ENCODE data around the gene ZNF546.
"Not testable (repeated sequence)": the region's sequence is repeated elsewhere in the genome, so short reads cannot be mapped to it uniquely, and the experiment has no call there.

ZNF546 gene

DNA sequence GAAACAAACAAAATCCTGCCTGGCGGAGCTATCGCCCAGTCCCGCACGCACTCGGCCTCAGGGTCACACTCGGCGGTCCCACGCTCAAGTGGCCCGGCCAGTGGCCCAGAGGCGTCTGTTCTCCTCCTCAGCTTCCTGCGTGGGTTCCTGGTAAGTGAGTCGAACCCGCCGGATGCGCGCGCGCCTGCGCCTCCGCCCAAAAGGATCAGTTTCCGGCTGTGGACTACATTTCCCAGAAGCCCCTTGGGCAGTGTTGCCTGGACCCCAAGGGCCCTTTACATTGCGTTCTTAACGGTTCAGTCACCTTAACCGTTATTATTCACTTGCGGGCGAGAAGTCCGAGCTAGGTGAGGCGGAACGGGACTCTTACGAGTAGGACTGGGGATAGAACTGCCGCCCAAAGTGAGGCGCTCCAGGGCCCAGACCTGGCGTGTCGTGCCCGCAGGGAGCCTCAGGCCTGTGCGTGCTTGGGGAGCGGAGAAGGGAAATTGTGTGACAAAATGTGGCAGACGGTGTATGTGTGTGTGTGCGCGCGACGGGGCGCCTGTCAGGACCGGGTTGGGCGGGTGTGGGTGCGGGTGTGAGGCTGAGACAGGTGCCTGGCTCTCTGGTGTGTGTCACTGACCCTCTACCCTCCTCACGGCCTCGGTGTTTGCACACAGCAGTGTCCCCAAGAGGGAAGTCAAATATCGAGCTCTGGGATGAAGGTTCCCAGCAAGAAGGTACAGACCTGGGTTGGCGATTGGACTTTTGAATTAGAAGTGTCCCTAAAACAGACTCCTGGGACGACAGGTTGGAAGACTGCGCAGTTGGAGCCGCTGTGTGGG is at the start of gene ZNF546:
Gene ZNF546 (plus strand): TSS at position 250 of the 827 bp plus-strand sequence. CDS start 1,267 bp downstream, outside the sequence.
- peak; percentile 88 for DNase-seq (ENCODE audit: low read depth, low spot score)

DNA sequence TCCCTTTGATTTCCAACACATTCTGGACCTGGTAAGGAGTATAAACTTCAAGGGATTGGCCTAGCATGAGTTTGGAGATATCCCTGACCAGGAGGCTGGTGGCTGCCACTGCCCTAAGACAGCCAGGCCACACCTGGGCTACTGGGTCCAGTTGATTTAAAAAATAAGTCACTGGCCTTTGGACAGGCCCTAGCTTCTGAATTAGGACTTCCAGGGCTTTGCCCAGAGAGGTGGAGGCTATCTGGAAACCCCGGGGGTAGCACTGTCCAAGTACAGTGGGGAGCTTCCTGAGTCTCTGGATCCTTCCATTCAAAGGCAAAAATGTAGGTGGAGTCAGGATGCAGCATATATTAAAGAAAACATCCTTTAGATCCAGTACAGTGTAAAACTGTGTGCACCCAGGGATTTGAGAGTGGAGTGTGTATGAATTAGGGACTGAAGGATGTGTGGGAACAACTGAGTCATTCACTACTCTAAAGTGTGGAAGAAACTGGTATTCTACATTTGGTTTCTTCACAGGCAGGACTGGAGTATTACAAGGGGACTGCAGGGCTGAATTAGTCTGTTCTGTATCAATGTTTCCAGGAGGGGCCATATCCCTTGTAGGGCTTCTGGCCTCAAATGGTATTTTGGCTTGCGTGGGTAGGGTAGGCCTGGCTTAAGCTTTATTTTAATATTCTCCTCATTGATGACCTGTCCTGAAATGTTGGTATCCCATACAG is 47.7 kb upstream of the ZNF546 start:
- no peak for DNase-seq (ENCODE audit: low read depth, low spot score)

DNA sequence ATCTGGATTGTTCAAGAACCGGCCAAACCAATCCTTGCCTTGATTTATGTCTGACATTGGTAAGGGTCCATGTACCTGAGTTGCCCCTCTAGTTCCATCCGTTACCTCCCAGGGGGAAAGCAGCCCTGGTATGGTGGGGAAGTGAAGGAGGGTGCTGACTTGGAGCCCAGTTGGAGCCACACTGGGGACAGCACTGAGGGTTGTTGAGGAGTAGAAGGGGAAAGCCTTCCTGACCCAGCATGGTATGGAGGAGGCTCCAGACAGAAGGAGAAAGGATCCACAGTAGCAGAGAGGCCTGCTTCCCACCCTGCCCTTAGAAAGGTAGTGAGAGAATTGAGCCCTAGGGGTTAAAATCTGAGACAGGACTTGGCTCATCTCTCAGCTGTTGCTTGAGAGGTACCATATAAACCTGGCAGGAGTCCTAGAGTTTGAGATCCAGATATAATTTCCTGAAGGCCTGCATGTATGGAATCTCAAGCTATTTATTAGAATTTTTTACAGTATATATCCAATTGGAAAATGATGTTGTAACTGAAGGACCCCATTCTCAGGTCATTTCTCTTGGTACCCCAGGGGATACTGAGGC is 45.7 kb upstream of the ZNF546 start:
- DNase-seq (ENCODE audit: low read depth, low spot score) = no peak

DNA sequence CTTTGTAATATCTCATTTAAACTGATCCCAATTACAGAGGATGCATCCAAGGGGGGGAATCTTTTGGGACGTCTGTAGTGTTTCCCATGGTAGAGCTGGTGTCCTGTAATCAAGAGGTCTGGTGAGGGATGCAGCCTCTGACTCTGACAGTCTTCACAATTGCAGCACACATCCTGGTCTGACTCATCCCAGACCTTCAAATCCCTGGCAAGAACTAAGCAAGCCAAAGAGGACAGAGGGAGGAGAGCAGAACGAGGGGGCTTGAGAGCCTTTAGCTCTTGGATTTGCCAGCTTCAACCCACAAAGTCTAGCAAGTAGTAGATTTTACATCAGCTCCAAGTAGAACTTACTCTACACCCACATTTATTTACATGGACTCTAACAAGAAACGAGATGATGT is 45.2 kb upstream of the ZNF546 start:
- no peak for DNase-seq (ENCODE audit: low read depth, low spot score)

DNA sequence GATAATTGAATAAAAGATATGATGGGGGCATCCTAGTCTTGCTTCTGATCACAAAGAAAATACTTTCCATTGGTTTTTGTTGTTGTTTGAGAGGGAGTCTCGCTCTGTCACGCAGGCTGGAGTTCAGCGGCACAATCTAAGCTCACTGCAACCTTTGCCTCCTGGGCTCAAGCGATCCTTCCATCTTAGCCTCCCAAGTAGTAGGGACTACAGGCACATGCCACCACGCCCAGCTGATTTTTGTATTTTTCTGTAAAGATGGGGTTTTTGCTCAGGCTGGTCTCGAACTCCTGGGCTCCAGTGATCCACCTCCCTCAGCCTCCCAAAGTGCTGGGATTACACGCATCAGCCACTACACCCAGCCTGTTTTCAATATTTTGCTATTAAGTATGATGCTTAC is 42.9 kb upstream of the ZNF546 start:
- DNase-seq (ENCODE audit: low read depth, low spot score) = no peak

DNA sequence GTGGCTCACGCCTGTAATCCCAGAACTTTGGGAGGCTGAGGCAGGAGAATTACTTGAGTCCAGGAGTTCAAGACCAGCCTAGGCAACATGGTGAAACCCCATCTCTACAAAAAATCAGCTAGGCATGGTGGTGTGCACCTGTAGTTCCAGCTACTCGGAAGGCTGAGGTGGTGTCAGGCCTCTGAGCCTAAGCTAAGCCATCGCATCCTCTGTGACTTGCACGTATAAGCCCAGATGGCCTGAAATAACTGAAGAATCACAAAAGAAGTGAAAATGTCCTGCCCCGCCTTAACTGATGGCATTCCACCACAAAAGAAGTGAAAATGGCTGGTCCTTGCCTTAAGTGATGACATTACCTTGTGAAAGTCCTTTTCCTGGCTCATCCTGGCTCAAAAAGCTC is 39.0 kb upstream of the ZNF546 start:
- not testable (repeated sequence) for DNase-seq (ENCODE audit: low read depth, low spot score)

DNA sequence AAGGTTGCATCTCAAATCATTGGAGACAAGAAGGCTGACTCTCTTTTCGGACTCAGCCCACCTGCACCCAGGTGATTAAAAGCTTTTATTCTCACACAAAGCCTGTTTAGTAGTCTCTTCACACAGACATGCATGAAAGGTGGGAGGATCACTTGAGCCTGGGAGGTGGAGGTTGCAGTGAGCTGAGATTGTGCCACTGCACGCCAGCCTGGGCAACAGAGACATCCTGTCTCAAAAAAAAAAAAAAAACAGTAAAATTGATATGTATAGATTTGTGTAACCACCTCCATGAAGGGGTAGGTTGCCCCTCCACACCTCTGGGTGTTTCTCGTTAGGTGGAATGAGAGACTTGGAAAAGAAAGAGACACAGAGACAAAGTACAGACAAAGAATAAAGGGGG is 37.9 kb upstream of the ZNF546 start:
- not testable (repeated sequence) for DNase-seq (ENCODE audit: low read depth, low spot score)

DNA sequence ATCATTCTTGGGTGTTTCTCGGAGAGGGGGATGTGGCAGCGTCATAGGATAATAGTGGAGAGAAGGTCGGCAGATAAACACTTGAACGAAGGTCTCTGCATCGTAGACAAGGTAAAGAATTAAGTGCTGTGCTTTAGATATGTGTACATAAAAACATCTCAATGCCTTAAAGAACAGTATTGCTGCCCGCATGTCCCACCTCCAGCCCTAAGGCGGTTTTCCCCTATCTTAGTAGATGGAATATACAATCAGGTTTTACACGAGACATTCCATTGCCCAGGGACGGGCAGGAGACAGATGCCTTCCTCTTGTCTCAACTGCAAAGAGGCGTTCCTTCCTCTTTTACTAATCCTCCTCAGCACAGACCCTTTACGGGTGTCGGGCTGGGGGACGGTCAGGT is 37.5 kb upstream of the ZNF546 start:
- DNase-seq (ENCODE audit: low read depth, low spot score) = not testable (repeated sequence)

DNA sequence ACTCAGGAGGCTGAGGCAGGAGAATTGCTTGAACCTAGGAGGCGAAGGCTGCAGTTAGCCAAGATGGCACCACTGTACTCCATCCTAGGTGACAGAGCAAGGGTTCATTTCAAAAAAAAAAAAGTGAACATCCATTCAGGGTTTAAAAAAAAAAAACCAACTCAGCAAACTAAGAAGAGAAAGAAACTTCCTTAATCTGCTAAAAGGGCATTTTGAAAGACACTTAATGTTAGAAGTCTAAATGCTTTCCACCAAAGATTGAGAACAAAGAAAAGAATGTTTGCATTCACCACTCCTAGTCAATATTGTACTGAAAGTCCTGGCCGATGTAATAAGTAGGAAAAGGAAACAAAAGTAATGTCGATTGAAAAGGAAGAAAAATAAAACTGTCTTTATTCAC is 33.0 kb upstream of the ZNF546 start:
- DNase-seq (ENCODE audit: low read depth, low spot score) = no peak

DNA sequence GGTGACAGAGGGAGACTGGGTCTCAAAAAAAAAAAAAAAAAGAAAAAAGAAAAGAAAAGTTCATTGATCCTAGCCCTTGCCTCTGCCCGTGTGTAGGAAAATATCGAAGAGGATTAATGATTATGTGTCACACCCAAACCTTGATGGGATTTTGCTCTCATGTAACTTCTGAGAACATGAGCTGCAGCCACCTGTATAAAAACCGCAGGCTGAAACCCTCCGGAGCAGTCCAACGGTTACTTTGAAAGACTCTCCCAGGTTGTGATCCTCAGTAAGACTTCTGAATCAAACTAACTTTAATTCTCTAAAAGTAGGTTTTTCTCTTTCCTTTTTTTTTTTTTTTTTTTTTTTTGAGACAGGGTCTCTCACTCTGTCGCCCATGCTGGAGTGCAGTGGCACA is 30.2 kb upstream of the ZNF546 start:
- DNase-seq (ENCODE audit: low read depth, low spot score) = no peak

DNA sequence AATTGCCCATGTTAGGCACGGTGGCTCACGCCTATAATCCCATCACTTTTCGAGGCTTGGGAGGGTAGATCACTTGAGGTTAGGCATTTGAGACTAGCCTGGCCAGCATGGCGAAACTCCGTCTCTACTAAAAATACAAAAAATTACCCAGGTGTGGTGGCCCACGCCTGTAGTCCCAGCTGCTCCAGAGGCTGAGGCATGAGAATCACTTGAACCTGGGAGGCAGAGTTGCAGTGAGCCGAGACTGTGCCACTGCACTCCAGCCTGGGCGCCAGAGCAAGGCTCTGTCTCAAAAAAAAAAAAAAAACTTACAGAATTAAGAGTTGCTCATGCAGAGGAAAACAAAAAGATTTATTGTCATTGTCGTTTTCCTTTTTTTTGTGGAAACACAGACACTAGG is 29.3 kb upstream of the ZNF546 start:
- no peak for DNase-seq (ENCODE audit: low read depth, low spot score)

DNA sequence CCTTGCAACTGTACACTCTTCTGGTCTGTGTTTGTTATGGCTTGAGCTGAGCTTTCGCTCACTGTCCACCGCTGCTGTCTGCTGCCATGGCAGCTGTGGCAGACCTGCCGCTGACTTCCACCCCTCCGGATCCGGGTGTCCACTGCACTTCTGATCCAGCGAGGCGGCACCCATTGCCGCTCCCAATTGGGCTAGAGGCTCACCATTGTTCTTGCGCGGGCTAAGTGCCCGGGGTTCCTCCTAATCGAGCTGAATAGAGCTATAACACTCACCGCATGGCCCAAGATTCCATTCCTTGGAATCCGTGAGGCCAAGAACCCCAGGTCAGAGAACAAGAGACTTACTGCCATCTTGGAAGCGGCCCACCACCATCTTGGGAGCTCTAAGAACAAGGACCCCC is 28.1 kb upstream of the ZNF546 start:
- DNase-seq (ENCODE audit: low read depth, low spot score) = no peak

DNA sequence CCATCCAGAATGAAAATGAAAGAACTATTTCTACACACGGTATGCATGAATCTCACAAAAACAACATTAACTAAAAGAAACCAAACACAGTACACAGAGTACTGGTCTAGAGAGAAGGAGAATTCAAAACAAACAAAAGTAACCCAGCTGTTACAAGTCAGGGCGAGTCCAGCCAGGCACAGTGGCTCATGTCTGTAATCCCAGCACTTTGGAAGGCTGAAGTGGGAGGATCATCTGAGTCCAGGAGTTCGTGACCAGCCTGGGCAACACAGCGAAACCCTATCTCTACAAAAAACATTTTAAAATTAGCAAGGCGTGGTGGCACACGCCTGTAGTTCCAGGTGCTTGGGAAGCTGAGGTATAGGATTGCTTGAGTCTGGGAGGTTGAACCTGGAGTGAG is 27.6 kb upstream of the ZNF546 start:
- DNase-seq (ENCODE audit: low read depth, low spot score) = no peak

DNA sequence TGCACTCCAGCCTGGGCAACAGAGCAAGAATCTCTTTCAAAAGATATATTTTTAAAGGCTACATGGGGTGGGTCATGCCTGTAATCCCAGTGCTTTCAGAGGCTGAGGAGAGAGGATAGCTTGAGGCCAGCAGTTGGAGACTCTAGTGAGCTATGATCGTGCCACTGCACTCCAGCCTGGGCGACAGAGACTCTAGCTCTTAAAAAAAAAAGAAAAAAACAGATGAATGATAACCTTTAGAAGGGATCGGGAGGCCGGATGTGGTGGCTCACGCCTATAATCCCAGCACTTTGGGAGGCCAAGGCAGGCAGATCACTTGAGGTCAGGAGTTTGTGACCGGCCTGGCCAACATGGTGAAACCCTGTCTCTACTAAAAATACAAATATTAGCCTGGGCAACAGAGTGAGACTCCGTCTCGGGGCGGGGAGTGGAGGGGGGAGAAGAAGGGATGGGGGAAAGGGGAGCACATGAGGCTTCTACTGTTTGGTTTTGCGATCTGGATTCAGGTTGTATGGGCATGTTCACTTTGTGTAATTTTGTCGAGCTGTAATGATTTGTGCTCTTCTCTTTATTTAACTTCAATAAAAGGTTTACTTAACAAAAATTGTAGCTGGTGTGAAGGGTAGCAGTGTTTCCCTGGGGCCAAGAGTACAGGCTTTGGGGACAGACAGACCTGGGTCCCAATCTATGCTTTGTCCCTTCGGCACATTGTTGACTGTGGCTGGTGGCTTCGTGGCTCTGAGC is 27.0 kb upstream of the ZNF546 start:
- DNase-seq (ENCODE audit: low read depth, low spot score) = no peak

DNA sequence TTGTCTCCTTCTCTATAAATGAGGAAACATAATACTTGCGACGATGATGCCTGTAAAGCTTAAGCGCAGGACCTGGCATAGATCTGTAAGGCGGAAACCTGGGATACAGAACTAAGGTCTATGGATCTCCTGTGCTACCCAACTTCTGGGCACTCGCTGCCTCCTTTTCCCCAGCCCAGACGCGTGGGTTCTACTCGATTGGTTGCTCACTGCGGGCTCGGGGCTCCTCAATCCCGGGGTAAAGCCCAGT is 26.5 kb upstream of the ZNF546 start:
- DNase-seq (ENCODE audit: low read depth, low spot score) = no peak

DNA sequence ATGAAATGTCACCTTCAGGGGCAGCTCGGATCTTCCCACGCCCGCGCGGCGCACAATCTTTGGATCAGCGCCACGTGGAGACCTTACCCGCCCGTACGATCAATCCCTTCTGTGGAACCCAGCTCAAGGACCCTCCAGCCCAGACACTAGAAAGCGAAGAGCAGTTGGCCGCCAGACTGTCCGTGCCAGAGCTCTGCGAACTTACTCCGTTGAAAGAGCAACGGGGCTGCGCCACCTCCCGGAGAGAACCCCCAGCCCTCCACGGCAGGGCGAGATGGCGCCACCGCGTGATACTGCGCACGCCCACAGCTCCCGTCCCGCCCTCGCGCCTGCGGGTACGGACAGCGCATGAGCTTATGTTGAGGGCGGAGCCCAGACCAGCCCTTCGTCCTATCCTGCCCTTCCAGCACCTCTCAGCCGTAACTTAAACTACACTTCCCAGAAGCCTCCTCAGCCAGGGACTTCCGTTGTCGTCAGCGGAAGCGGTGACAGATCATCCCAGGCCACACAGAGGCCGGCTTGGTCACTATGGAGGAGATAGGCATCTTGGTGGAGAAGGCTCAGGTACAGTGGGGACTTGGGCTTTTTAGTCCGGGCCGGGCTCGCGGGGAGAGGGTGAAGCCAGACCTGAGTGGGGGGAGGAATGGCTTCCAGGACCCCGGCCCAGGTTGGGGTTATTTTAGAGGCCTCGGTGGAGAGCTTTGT is 26.0 kb upstream of the ZNF546 start, which contains the start of gene PSMC4:
Gene PSMC4 (plus strand): TSS at position 491 of the 705 bp plus-strand sequence. CDS start 38 bp downstream, at position 529.
- peak; percentile 97 for DNase-seq (ENCODE audit: low read depth, low spot score)

DNA sequence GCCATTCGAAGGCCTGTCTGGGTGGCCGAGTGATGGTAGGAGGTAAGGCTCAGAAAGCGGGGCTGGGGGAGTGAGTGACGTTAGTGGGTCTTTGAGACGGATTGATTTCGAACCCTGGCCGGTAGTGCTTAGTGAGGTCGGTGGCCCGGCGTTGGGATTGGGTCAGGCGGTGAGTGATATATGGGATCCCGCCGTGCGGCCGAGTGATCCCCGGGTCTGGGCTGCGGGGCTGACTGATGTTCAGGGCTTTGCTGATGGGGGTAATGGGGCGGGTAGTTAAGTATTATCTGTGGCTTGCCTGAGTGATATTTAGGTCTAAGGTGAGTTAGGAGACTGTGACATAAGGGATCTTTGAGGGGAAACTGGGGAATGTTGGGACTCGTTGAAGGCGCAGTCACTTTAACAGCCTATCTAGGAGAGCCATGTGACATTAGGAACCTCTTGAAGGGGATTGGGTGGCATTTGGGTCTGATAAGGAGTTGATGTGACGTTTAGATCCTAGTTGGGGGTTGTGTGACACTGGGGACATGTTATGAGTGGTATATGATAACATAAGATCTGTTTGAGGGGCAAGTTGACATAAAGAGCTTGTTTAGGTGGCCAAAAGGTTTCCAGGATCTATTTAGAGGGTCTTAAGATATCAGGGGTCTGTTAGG is 25.4 kb upstream of the ZNF546 start:
- DNase-seq (ENCODE audit: low read depth, low spot score) = no peak

DNA sequence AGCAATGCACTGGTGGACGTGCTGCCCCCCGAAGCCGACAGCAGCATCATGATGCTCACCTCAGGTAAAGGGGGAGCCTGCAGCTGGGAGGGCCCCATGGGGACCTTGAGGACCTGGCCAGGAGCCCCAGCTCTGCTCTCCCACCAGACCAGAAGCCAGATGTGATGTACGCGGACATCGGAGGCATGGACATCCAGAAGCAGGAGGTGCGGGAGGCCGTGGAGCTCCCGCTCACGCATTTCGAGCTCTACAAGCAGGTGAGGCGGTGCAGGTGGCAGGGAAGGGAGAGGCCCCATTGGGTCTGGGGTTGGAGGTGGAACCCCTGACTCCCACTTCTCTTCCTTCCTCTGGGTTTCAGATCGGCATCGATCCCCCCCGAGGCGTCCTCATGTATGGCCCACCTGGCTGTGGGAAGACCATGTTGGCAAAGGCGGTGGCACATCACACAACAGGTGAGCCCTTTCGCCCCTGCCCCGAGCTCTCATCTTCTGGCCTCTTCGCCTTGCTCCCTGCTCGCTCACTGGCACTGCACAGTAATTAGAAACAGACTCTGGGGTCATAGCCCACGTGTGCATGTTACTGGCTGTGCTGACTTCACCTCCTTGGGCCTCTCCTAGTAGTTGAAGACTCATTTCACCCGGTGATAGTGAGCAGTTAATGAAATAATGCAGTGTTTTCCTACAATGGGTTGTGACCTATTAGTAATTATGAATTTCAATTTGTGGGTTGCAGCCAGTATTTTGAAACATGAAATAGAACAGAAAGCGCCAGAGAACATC is 22.3 kb upstream of the ZNF546 start:
- DNase-seq (ENCODE audit: low read depth, low spot score) = no peak

DNA sequence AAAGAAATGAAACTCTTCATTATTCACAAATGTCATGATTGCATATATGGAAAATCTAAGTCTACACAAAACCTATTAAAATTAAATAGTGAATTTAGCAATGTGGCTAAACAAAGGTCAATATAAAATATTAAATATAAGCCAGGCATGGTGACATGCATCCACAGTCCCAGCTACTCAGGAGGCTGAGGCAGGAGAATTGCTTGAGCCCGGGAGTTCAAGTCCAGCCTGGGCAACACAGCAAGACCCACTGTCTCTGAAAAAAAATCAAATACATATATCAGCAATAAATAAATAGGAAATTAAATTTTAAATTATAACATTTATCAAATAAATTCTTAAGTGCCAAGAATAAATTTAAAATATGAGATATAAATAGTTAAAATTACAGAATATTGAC is 14.0 kb upstream of the ZNF546 start:
- no peak for DNase-seq (ENCODE audit: low read depth, low spot score)

DNA sequence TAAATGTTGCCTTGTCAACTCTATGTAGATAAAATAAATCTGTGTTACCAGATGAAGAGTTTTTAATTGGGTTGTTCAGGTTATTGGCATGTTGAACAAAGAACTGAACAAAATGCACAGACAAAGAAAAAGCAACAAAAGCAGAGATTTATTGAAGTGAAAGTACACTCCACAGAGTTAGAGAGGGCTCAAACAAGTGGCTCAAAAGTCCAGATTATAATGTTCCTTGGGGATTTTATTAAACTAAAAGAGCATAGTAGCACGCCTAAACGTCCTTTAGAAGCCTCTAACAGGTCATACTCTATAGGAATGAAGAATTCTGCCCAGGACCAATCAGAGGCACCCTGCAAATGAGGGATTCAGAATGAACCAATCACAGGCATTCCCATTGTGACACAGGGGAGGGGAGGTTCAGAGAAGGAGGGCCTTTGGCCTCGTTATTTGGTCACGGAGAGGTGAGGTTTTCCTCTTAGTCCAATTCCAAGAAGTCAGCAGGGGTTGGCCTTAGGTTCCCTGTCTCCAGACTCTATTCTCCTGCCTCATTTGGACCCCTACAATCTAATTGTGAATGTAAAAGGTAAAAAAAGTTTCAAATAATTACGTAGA is 13.1 kb upstream of the ZNF546 start:
- no peak for DNase-seq (ENCODE audit: low read depth, low spot score)

Data from activated CD4-positive, CD25-positive, alpha-beta regulatory T cell treated with anti-CD3 and anti-CD28 coated beads, Interleukin-2, amount 50 U/mL, for 16 hours (primary cell).